ENCODE measurements around the gene FAM78A.

Gene FAM78A

GRCh38 chr9:131302244-131303075, 26.1 kb upstream of the FAM78A start:
- DNase-seq (ENCODE audit: low spot score): no peak

GRCh38 chr9:131300444-131300843, 24.1 kb upstream of the FAM78A start:
- no peak for DNase-seq (ENCODE audit: low spot score)

- no peak for DNase-seq (ENCODE audit: low spot score)
Measured at GRCh38 chr9:131299961-131300347, 23.6 kb upstream of the FAM78A start.

- DNase-seq (ENCODE audit: low spot score): no peak
Measured at GRCh38 chr9:131299346-131299960, 23.1 kb upstream of the FAM78A start.

- no peak for DNase-seq (ENCODE audit: low spot score)
Measured at GRCh38 chr9:131298816-131299215, 22.5 kb upstream of the FAM78A start.

GRCh38 chr9:131298341-131298740, 22.0 kb upstream of the FAM78A start:
- no peak for DNase-seq (ENCODE audit: low spot score)

- DNase-seq (ENCODE audit: low spot score): no peak
Measured at GRCh38 chr9:131297903-131298302, 21.6 kb upstream of the FAM78A start.

- DNase-seq (ENCODE audit: low spot score): no peak
Measured at GRCh38 chr9:131296906-131297500, 20.7 kb upstream of the FAM78A start.

- no peak for DNase-seq (ENCODE audit: low spot score)
Measured at GRCh38 chr9:131296460-131296859, 20.1 kb upstream of the FAM78A start.

- no peak for DNase-seq (ENCODE audit: low spot score)
Measured at GRCh38 chr9:131292937-131293336, 16.6 kb upstream of the FAM78A start.

GRCh38 chr9:131291795-131292315, 15.5 kb upstream of the FAM78A start:
- no peak for DNase-seq (ENCODE audit: low spot score)

- DNase-seq (ENCODE audit: low spot score): no peak
Measured at GRCh38 chr9:131290767-131291370, 14.6 kb upstream of the FAM78A start.

GRCh38 chr9:131290036-131290766, 13.9 kb upstream of the FAM78A start:
- no peak for DNase-seq (ENCODE audit: low spot score)

- DNase-seq (ENCODE audit: low spot score): no peak
Measured at GRCh38 chr9:131289301-131290035, 13.2 kb upstream of the FAM78A start, which contains the start of gene PLPP7. Gene PLPP7, plus strand, starts transcription at chr9:131289723. Its CDS starts 275 bp downstream, at chr9:131289998.

- no peak for DNase-seq (ENCODE audit: low spot score)
Measured at GRCh38 chr9:131288217-131288616, 11.9 kb upstream of the FAM78A start.

GRCh38 chr9:131287359-131287758, 11.0 kb upstream of the FAM78A start:
- no peak for DNase-seq (ENCODE audit: low spot score)

GRCh38 chr9:131284856-131285255, 8.5 kb upstream of the FAM78A start:
- no peak for DNase-seq (ENCODE audit: low spot score)

- no peak for DNase-seq (ENCODE audit: low spot score)
Measured at GRCh38 chr9:131282688-131283422, 6.5 kb upstream of the FAM78A start.

GRCh38 chr9:131282175-131282574, 5.9 kb upstream of the FAM78A start:
- no peak for DNase-seq (ENCODE audit: low spot score)
